WTC11 (cell line): ENCODE results near the gene VIT. TPM values are rescaled to one million over a fixed set of nuclear protein-coding genes. Genes with fewer than 3 reads are reported as not detected.

Experiments used
- ATAC-seq: fragments of 200-7000 bp; cut with Tn5 transposase; 2 replicates; pipeline ENCODE4 v1.10.0; 2021; ENCODE audit warnings: mild to moderate bottlenecking, moderate library complexity
- CTCF ChIA-PET: fragments of 300-600 bp; sonication (Branson Sonifier 250); formaldehyde crosslinking; loops from one replicate; lab custom pipeline; 2021; ENCODE audit warnings: antibody characterized with exemption; lab: Charles Lee
- POLR2A ChIA-PET: fragments of 350-600 bp; sonication (Branson Sonifier 250); formaldehyde crosslinking; loops from one replicate; lab custom pipeline; 2021; ENCODE audit warnings: antibody characterized with exemption; lab: Charles Lee
- DNase-seq: peaks from one replicate; pipeline ENCODE4 v3.0.0; 2021; ENCODE audit warnings: low spot score
- H3K27ac Mint-ChIP-seq: 2 replicates; pipeline ENCODE4 v1.8.0; 2021; ENCODE audit warnings: mixed read lengths
- H3K27me3 Mint-ChIP-seq: 2 replicates; pipeline ENCODE4 v1.8.0; 2021; ENCODE audit warnings: low read depth, mild to moderate bottlenecking, moderate library complexity, mixed read lengths
- H3K36me3 Mint-ChIP-seq: 2 replicates; pipeline ENCODE4 v1.8.0; 2021; ENCODE audit warnings: mixed read lengths
- H3K4me1 Mint-ChIP-seq: 2 replicates; pipeline ENCODE4 v1.8.0; 2022; ENCODE audit warnings: mixed read lengths
- H3K4me3 Mint-ChIP-seq: 2 replicates; pipeline ENCODE4 v1.8.0; 2021; ENCODE audit warnings: mild to moderate bottlenecking, moderate library complexity, mixed read lengths
- H3K9me3 Mint-ChIP-seq: 2 replicates; pipeline ENCODE4 v1.8.0; 2021; ENCODE audit warnings: mixed read lengths
- AFF4 ChIP-seq: sonication (generic); formaldehyde crosslinking; IDR thresholded peaks from 2 replicates; pipeline ENCODE4 v1.8.1; 2023; ENCODE audit warnings: mild to moderate bottlenecking, missing genetic modification reagents, borderline replicate concordance
- FOXP1 ChIP-seq: sonication (generic); formaldehyde crosslinking; IDR thresholded peaks from 2 replicates; pipeline ENCODE4 v1.8.0; 2022; ENCODE audit warnings: missing genetic modification reagents, mild to moderate bottlenecking, moderate library complexity, borderline replicate concordance
- GRHL2 ChIP-seq: fragments of 250-450 bp; sonication (Bioruptor Pico); IDR thresholded peaks from 2 replicates; pipeline ENCODE4 v1.8.0; 2022; ENCODE audit warnings: mild to moderate bottlenecking, moderate library complexity; ENCODE audit not compliant: insufficient replicate concordance, severe bottlenecking
- IRF2 ChIP-seq: sonication (generic); formaldehyde crosslinking; IDR thresholded peaks from 2 replicates; pipeline ENCODE4 v1.8.0; 2022; ENCODE audit warnings: low read depth, missing genetic modification reagents, borderline replicate concordance
- KAT7 ChIP-seq: sonication (generic); formaldehyde crosslinking; IDR thresholded peaks from 2 replicates; pipeline ENCODE4 v1.8.1; 2023; ENCODE audit warnings: missing genetic modification reagents, mild to moderate bottlenecking, borderline replicate concordance
- MXD4 ChIP-seq: fragments of 250-450 bp; sonication (Bioruptor Pico); IDR thresholded peaks from 2 replicates; pipeline ENCODE4 v1.8.0; 2021; ENCODE audit warnings: mild to moderate bottlenecking, moderate library complexity, borderline replicate concordance
- NFATC4 ChIP-seq: fragments of 250-450 bp; sonication (Bioruptor Pico); IDR thresholded peaks from 2 replicates; pipeline ENCODE4 v1.9.0; 2021; ENCODE audit warnings: mild to moderate bottlenecking
- NR2C2 ChIP-seq: sonication (generic); formaldehyde crosslinking; IDR thresholded peaks from 2 replicates; pipeline ENCODE4 v1.8.0; 2022; ENCODE audit warnings: mild to moderate bottlenecking, missing genetic modification reagents
- OVOL2 ChIP-seq: fragments of 250-450 bp; sonication (Bioruptor Pico); IDR thresholded peaks from 2 replicates; pipeline ENCODE4 v1.9.0; 2021; ENCODE audit warnings: mild to moderate bottlenecking, borderline replicate concordance
- PRRX2 ChIP-seq: fragments of 250-450 bp; sonication (Bioruptor Pico); IDR thresholded peaks from 2 replicates; pipeline ENCODE4 v1.8.0; 2021; ENCODE audit warnings: mild to moderate bottlenecking
- SMAD3 ChIP-seq: sonication (generic); formaldehyde crosslinking; IDR thresholded peaks from 2 replicates; pipeline ENCODE4 v1.8.0; 2022; ENCODE audit warnings: missing genetic modification reagents, mild to moderate bottlenecking, borderline replicate concordance
- USF1 ChIP-seq: sonication (generic); formaldehyde crosslinking; IDR thresholded peaks from 2 replicates; pipeline ENCODE4 v1.8.0; 2022; ENCODE audit warnings: mild to moderate bottlenecking, missing genetic modification reagents
- USF2 ChIP-seq: sonication (generic); formaldehyde crosslinking; IDR thresholded peaks from 2 replicates; pipeline ENCODE4 v1.8.1; 2023; ENCODE audit warnings: mild to moderate bottlenecking, missing genetic modification reagents, moderate library complexity
- ZMAT4 ChIP-seq: fragments of 250-450 bp; sonication (Bioruptor Pico); IDR thresholded peaks from 2 replicates; pipeline ENCODE4 v1.9.0; 2021; ENCODE audit warnings: mild to moderate bottlenecking
- ZNF263 ChIP-seq: sonication (generic); formaldehyde crosslinking; IDR thresholded peaks from 2 replicates; pipeline ENCODE4 v1.8.1; 2022; ENCODE audit warnings: low read depth, mild to moderate bottlenecking, moderate library complexity, missing genetic modification reagents
- ZNF423 ChIP-seq: fragments of 250-450 bp; sonication (Bioruptor Pico); IDR thresholded peaks from 2 replicates; pipeline ENCODE4 v2.1.2; 2022; ENCODE audit warnings: mild to moderate bottlenecking, moderate library complexity
- ZNF512 ChIP-seq: sonication (generic); formaldehyde crosslinking; IDR thresholded peaks from 2 replicates; pipeline ENCODE4 v1.8.1; 2022; ENCODE audit warnings: missing genetic modification reagents, borderline replicate concordance
- ZNF671 ChIP-seq: fragments of 250-450 bp; sonication (Bioruptor Pico); IDR thresholded peaks from 2 replicates; pipeline ENCODE4 v1.8.0; 2021; ENCODE audit warnings: mild to moderate bottlenecking
- ZSCAN18 ChIP-seq: fragments of 250-450 bp; sonication (Bioruptor Pico); IDR thresholded peaks from 2 replicates; pipeline ENCODE4 v2.1.2; 2022; ENCODE audit warnings: mild to moderate bottlenecking, moderate library complexity
- total RNA-seq: library from RNA; stranded (reverse); gene quantifications from 3 replicates; pipeline ENCODE4 v1.2.3, GENCODE V29; 2021

VIT gene
- total RNA-seq, 1 experiment from 2014 or later, result 0.46 TPM

GRCh38 chr2:36680012-36680411 lies 16.5 kb upstream of the VIT start:
- peaks cover 25% of the 10 kb centered on the region for H3K9me3 Mint-ChIP-seq
- no peak overlapping the region for H3K27ac Mint-ChIP-seq
- ATAC-seq, result no peak
- ChIA-PET POLR2A (no interaction called here), CTCF (interaction anchor here (1.1 to 1.6 kb wide), 2 partner anchors 16 to 91 kb away, joined by 3 to 7 read pairs; no protein-coding TSS in a partner anchor)
- peaks cover 19% of the 10 kb centered on the region for H3K36me3 Mint-ChIP-seq
- no peak overlapping the region for H3K4me3 Mint-ChIP-seq
- peaks cover 32% of the 10 kb centered on the region for H3K4me1 Mint-ChIP-seq
- DNase-seq, result no peak
- peaks cover 3% of the 10 kb centered on the region; the same call in 1 of the 2 replicates for H3K27me3 Mint-ChIP-seq
- TF ChIP-seq IRF2 (no peak), PRRX2 (CRISPR knock-in tag) (no peak), MXD4 (CRISPR knock-in tag) (no peak), ZMAT4 (CRISPR knock-in tag) (no peak), ZNF423 (CRISPR knock-in tag) (no peak), SMAD3 (CRISPR knock-in tag) (no peak), NFATC4 (CRISPR knock-in tag) (no peak), FOXP1 (CRISPR knock-in tag) (no peak), USF2 (CRISPR knock-in tag) (no peak), KAT7 (CRISPR knock-in tag) (no peak), GRHL2 (CRISPR knock-in tag) (no peak), OVOL2 (CRISPR knock-in tag) (no peak), ZNF512 (CRISPR knock-in tag) (no peak), ZNF263 (CRISPR knock-in tag) (no peak), AFF4 (no peak), ZNF671 (CRISPR knock-in tag) (no peak), NR2C2 (CRISPR knock-in tag) (no peak), ZSCAN18 (CRISPR knock-in tag) (no peak), USF1 (CRISPR knock-in tag) (no peak)
